Vagina (tissue), 2 donors: ENCODE measurements around the gene CLDN34. TPM values are rescaled to one million over a fixed set of nuclear protein-coding genes. Genes with fewer than 3 reads are reported as not detected.

Source experiments
- DNase-seq, 2 donors: peaks; one replicate each; pipeline ENCODE4 v3.0.0-alpha.2; 2017; ENCODE audit errors: extremely low spot score in 2 of 2
- H3K27ac ChIP-seq: fragments of 200-600 bp; sonication (generic); one replicate; pipeline ENCODE4 v1.5.1; 2019
- H3K27me3 ChIP-seq: fragments of 200-600 bp; sonication (generic); one replicate; pipeline ENCODE4 v1.5.1; 2019
- H3K36me3 ChIP-seq, 2 donors: fragments of 200-600 bp; sonication (generic); one replicate each; pipeline ENCODE4 v1.5.1; 2017 to 2019
- H3K4me1 ChIP-seq: fragments of 200-600 bp; sonication (generic); one replicate; pipeline ENCODE4 v1.5.1; 2019
- H3K4me3 ChIP-seq, 2 donors: fragments of 200-600 bp; sonication (generic); 1 replicate in 1 of 2; 2 replicates in 1 of 2; pipeline ENCODE4 v1.5.1; 2016 to 2019
- H3K9me3 ChIP-seq: fragments of 200-600 bp; sonication (generic); one replicate; pipeline ENCODE4 v1.5.1; 2019
- POLR2A ChIP-seq, 2 donors: fragments of 450-650 bp; IDR thresholded peaks; one replicate each; pipeline ENCODE4 v1.6.1; 2017; ENCODE audit warnings: antibody characterized with exemption in 2 of 2, mild to moderate bottlenecking in 2 of 2, moderate library complexity in 2 of 2
- POLR2AphosphoS5 ChIP-seq, 2 donors: sonication (generic); formaldehyde crosslinking; IDR thresholded peaks; one replicate each; pipeline ENCODE4 v1.9.0; 2017; ENCODE audit warnings: antibody characterized with exemption in 2 of 2, mild to moderate bottlenecking in 2 of 2, low read depth in 1 of 2; ENCODE audit not compliant: insufficient read depth in 1 of 2
- intact Hi-C: fragments of 100-400 bp; cut with DNase I; formaldehyde crosslinking; loops from one replicate; pipeline ENCODE4 v1.15.1; 2023
- total RNA-seq: library from RNA; depleted of rRNA; stranded (reverse); fragments of >200 nt; gene quantifications from one replicate; pipeline ENCODE4 v1.2.3, GENCODE V29; 2016
- TF ChIP-seq, protein P1 (sequence below), 3 experiments: fragments of 450-650 bp in 2 of 3; fragments of 200-600 bp in 1 of 3; sonication (generic) in 1 of 3; IDR thresholded peaks; one replicate each; pipeline ENCODE4 v1.5.1; 2017 to 2019; ENCODE audit warnings: antibody characterized with exemption in 3 of 3, mild to moderate bottlenecking in 2 of 3, moderate library complexity in 2 of 3

CLDN34 gene
- total RNA-seq, 1 donor from 2014 or later: not detected

- no peaks in the 10 kb centered on the region for H3K9me3 ChIP-seq
- H3K4me3 ChIP-seq: no peak overlapping the region
- intact Hi-C loops: no loop called here
- TF ChIP-seq POLR2AphosphoS5 (IDR thresholded peaks at IDR 0.05; ENCODE audit: insufficient read depth in 1 of 2, low read depth in 1 of 2): no peak
- no peak for TF ChIP-seq POLR2A (IDR thresholded peaks at IDR 0.05)
- TF ChIP-seq, protein P1, sequence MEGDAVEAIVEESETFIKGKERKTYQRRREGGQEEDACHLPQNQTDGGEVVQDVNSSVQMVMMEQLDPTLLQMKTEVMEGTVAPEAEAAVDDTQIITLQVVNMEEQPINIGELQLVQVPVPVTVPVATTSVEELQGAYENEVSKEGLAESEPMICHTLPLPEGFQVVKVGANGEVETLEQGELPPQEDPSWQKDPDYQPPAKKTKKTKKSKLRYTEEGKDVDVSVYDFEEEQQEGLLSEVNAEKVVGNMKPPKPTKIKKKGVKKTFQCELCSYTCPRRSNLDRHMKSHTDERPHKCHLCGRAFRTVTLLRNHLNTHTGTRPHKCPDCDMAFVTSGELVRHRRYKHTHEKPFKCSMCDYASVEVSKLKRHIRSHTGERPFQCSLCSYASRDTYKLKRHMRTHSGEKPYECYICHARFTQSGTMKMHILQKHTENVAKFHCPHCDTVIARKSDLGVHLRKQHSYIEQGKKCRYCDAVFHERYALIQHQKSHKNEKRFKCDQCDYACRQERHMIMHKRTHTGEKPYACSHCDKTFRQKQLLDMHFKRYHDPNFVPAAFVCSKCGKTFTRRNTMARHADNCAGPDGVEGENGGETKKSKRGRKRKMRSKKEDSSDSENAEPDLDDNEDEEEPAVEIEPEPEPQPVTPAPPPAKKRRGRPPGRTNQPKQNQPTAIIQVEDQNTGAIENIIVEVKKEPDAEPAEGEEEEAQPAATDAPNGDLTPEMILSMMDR (IDR thresholded peaks at IDR 0.05): no peak
- DNase-seq: no peak
- H3K4me1 ChIP-seq: no peaks in the 10 kb centered on the region
- no peak overlapping the region for H3K27ac ChIP-seq
- no peaks in the 10 kb centered on the region for H3K27me3 ChIP-seq
- H3K36me3 ChIP-seq: no peaks in the 10 kb centered on the region
These were observed 41.2 kb upstream of the CLDN34 start for GRCh38 chrX:9926002-9926401.

DNA sequence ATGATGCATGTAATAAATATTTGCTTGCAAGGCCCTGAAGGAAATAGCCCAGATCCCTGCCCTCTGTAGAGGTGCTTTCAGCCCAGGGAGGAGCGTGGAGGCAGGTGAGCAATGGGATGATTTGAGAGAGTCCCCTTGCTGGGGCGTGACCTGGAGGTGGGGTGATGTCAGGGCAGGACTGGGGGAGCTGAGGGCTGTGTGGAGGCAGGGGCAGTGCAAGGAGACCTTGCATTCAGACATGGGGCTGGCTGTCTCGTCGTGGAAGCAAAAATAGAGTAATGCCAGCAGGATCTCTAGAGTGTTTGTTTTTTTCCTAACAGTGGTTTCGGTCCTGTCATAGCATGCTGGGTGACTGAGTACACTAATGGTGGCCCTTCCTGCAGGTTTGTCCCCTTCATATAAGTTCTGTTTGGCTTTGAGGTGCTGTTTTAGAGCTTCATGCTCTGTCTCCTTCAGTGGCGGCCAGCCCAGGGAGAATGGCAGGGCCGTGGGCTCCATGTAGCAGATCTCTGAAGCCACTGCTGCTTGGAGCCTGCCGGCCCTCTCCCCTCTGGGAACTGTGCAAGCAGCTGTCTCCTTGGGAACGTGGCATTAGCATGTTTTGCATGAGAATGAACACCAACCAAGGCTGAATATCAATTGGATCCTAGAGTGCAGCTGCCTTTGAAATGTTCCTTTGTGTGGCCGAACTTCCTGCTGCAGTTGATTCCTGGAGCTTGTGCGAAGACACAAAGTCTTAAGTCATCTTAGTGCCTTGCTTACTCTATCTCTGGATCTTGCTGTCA is 39.3 kb upstream of the CLDN34 start:
- Histone ChIP-seq H3K4me1 (no peaks in the 10 kb centered on the region), H3K27me3 (no peaks in the 10 kb centered on the region), H3K27ac (no peak overlapping the region), H3K4me3 (no peak overlapping the region), H3K36me3 (no peaks in the 10 kb centered on the region), H3K9me3 (no peaks in the 10 kb centered on the region)
- intact Hi-C loops: no loop called here
- TF ChIP-seq, protein P1 (IDR thresholded peaks at IDR 0.05): no peak
- no peak for TF ChIP-seq POLR2A (IDR thresholded peaks at IDR 0.05)
- TF ChIP-seq POLR2AphosphoS5 (IDR thresholded peaks at IDR 0.05; ENCODE audit: insufficient read depth in 1 of 2, low read depth in 1 of 2): no peak
- no peak for DNase-seq

DNA sequence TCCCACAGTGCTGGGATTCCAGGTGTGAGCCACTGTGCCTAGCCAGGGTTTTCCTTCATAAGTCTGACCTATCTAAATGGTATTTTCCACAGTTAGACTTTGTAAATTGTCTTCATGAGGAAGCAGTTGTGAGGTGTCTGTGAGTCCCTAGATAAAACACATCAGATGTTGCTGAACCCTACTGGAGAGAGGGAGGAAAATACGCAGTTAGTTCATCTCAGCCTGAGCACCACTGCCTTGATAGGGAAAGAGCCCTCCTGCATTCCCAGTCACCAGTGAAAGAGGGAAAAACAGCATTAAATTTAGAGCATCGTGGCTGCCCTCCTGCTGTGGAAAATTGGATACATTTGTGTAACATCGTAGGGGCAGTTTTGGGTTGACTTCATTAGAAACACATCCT is 31.7 kb upstream of the CLDN34 start:
- intact Hi-C loops: no loop called here
- H3K36me3 ChIP-seq: no peaks in the 10 kb centered on the region

DNA sequence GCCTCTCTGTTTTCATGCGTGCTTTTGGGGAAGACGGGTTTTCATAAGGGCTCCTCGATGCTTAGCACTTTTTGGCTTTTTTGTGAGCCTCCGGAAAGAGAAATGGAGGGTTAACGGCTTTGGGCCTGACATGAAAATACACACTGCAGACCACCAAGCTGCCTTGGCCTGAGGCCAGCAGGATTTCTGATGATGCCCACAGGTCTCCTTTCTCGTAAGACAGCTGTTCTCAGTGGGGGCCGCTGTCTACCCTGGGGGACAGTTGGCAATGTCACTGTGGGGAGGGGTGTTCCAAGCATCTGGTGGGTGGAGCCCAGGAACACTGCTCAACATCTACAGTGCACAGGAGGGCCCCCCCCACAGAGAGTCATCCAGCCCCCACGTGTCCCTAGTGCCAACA is 29.4 kb upstream of the CLDN34 start:
- no peak for DNase-seq
- intact Hi-C loops: no loop called here

More for the DNA sequence above, 31.7 kb upstream of the CLDN34 start:
- Histone ChIP-seq H3K27me3 (no peaks in the 10 kb centered on the region), H3K4me3 (no peak overlapping the region), H3K4me1 (no peaks in the 10 kb centered on the region), H3K9me3 (no peaks in the 10 kb centered on the region), H3K27ac (no peak overlapping the region)
- TF ChIP-seq, protein P1 (IDR thresholded peaks at IDR 0.05): no peak
- TF ChIP-seq POLR2A (IDR thresholded peaks at IDR 0.05) (no peak), POLR2AphosphoS5 (IDR thresholded peaks at IDR 0.05; ENCODE audit: insufficient read depth in 1 of 2, low read depth in 1 of 2) (no peak)
- DNase-seq: no peak

More for the DNA sequence above, 29.4 kb upstream of the CLDN34 start:
- no peak overlapping the region for H3K4me3 ChIP-seq
- H3K27me3 ChIP-seq: no peaks in the 10 kb centered on the region
- H3K4me1 ChIP-seq: no peaks in the 10 kb centered on the region
- no peaks in the 10 kb centered on the region for H3K36me3 ChIP-seq
- H3K27ac ChIP-seq: no peak overlapping the region
- TF ChIP-seq POLR2A (IDR thresholded peaks at IDR 0.05) (no peak), POLR2AphosphoS5 (IDR thresholded peaks at IDR 0.05; ENCODE audit: insufficient read depth in 1 of 2, low read depth in 1 of 2) (no peak)
- TF ChIP-seq, protein P1 (IDR thresholded peaks at IDR 0.05): no peak
- no peaks in the 10 kb centered on the region for H3K9me3 ChIP-seq
